Measurements from ENCODE around the gene DMBT1.

The DMBT1 gene

GRCh38 chr10:122682522-122682921, 122.0 kb downstream of the DMBT1 start:
- Histone ChIP-seq H3K9me3 (ENCODE audit: insufficient read depth, low read length, severe bottlenecking) (no peaks in the 10 kb centered on the region), H3K79me2 (ENCODE audit: insufficient read depth, low read length) (no peaks in the 10 kb centered on the region), H3K4me1 (ENCODE audit: insufficient read depth, low read length) (no peaks in the 10 kb centered on the region), H3K36me3 (ENCODE audit: insufficient read depth, low read length) (no peaks in the 10 kb centered on the region), H2AFZ (ENCODE audit: low read depth, low read length) (no peak overlapping the region), H3K27ac (ENCODE audit: low read length) (no peak overlapping the region), H3K9ac (ENCODE audit: low read depth, low read length) (no peak overlapping the region), H3K4me2 (ENCODE audit: insufficient read depth, low read length) (no peak overlapping the region), H3K27me3 (ENCODE audit: insufficient read depth, low read length, poor library complexity) (no peaks in the 10 kb centered on the region), H3K4me3 (ENCODE audit: low read depth in 1 of 2, low read length in 2 of 2) (no peak overlapping the region), H4K20me1 (ENCODE audit: insufficient read depth, low read length) (no peaks in the 10 kb centered on the region)
- TF ChIP-seq CTCF (IDR thresholded peaks at IDR 0.05; ENCODE audit: borderline replicate concordance, extremely low read depth, low read length, poor library complexity, severe bottlenecking) (no peak), EZH2 (IDR thresholded peaks at IDR 0.05; ENCODE audit: borderline replicate concordance, low read depth, low read length, severe bottlenecking) (no peak)
- DNase-seq, result no peak
- ATAC-seq (ENCODE audit: insufficient read depth, low read depth), result no peak

GRCh38 chr10:122688293-122688989, 127.9 kb downstream of the DMBT1 start:
- no peak for TF ChIP-seq EZH2 (IDR thresholded peaks at IDR 0.05; ENCODE audit: borderline replicate concordance, low read depth, low read length, severe bottlenecking)
- no peak for TF ChIP-seq CTCF (IDR thresholded peaks at IDR 0.05; ENCODE audit: borderline replicate concordance, extremely low read depth, low read length, poor library complexity, severe bottlenecking)
- Histone ChIP-seq H3K4me2 (ENCODE audit: insufficient read depth, low read length) (no peak overlapping the region), H2AFZ (ENCODE audit: low read depth, low read length) (no peak overlapping the region), H4K20me1 (ENCODE audit: insufficient read depth, low read length) (no peaks in the 10 kb centered on the region), H3K79me2 (ENCODE audit: insufficient read depth, low read length) (no peaks in the 10 kb centered on the region), H3K27ac (ENCODE audit: low read length) (no peak overlapping the region), H3K36me3 (ENCODE audit: insufficient read depth, low read length) (no peaks in the 10 kb centered on the region), H3K9me3 (ENCODE audit: insufficient read depth, low read length, severe bottlenecking) (no peaks in the 10 kb centered on the region), H3K4me3 (ENCODE audit: low read depth in 1 of 2, low read length in 2 of 2) (no peak overlapping the region), H3K9ac (ENCODE audit: low read depth, low read length) (no peak overlapping the region), H3K27me3 (ENCODE audit: insufficient read depth, low read length, poor library complexity) (peaks cover 6% of the 10 kb centered on the region), H3K4me1 (ENCODE audit: insufficient read depth, low read length) (no peaks in the 10 kb centered on the region)
- DNase-seq, result no peak
- ATAC-seq (ENCODE audit: insufficient read depth, low read depth), result no peak

- Histone ChIP-seq H4K20me1 (ENCODE audit: insufficient read depth, low read length) (no peaks in the 10 kb centered on the region), H3K27ac (ENCODE audit: low read length) (no peak overlapping the region), H3K9ac (ENCODE audit: low read depth, low read length) (no peak overlapping the region), H2AFZ (ENCODE audit: low read depth, low read length) (no peak overlapping the region), H3K79me2 (ENCODE audit: insufficient read depth, low read length) (no peaks in the 10 kb centered on the region), H3K9me3 (ENCODE audit: insufficient read depth, low read length, severe bottlenecking) (no peaks in the 10 kb centered on the region), H3K4me2 (ENCODE audit: insufficient read depth, low read length) (no peak overlapping the region), H3K4me3 (ENCODE audit: low read depth in 1 of 2, low read length in 2 of 2) (no peak overlapping the region), H3K36me3 (ENCODE audit: insufficient read depth, low read length) (no peaks in the 10 kb centered on the region), H3K4me1 (ENCODE audit: insufficient read depth, low read length) (no peaks in the 10 kb centered on the region), H3K27me3 (ENCODE audit: insufficient read depth, low read length, poor library complexity) (peaks cover 6% of the 10 kb centered on the region)
- ATAC-seq (ENCODE audit: insufficient read depth, low read depth), result no peak
- no peak for TF ChIP-seq EZH2 (IDR thresholded peaks at IDR 0.05; ENCODE audit: borderline replicate concordance, low read depth, low read length, severe bottlenecking)
- no peak for TF ChIP-seq CTCF (IDR thresholded peaks at IDR 0.05; ENCODE audit: borderline replicate concordance, extremely low read depth, low read length, poor library complexity, severe bottlenecking)
- DNase-seq, result no peak
These were observed 128.7 kb downstream of the DMBT1 start for GRCh38 chr10:122689146-122689820.

Data from DND-41 (cell line).